ENCODE measurements around the gene ZNF679. TPM values are rescaled to one million over a fixed set of nuclear protein-coding genes. Genes with fewer than 3 reads are reported as not detected.
"Not testable (repeated sequence)": the region's sequence is repeated elsewhere in the genome, so short reads cannot be mapped to it uniquely, and the experiment has no call there.

The ZNF679 gene
- total RNA-seq, 1 donor from 2014 or later: not detected

GRCh38 chr7:64310426-64310825 is 82.2 kb downstream of the ZNF679 start:
- Mint-ChIP-seq H3K9me3 (ENCODE audit: low read depth) (peaks cover 45% of the 10 kb centered on the region), H3K36me3 (ENCODE audit: low read depth) (peaks cover 1% of the 10 kb centered on the region), H3K4me3 (ENCODE audit: unreplicated experiment) (no peak overlapping the region), H3K4me1 (ENCODE audit: low read depth) (no peaks in the 10 kb centered on the region), H3K27me3 (ENCODE audit: low read depth) (no peaks in the 10 kb centered on the region), H3K27ac (ENCODE audit: unreplicated experiment) (no peak overlapping the region)
- no peak for DNase-seq (ENCODE audit: low spot score)
- TF ChIP-seq CTCF (IDR thresholded peaks at IDR 0.05): no peak

GRCh38 chr7:64312826-64313225 is 84.6 kb downstream of the ZNF679 start:
- Mint-ChIP-seq H3K36me3 (ENCODE audit: low read depth) (peaks cover 1% of the 10 kb centered on the region), H3K4me3 (ENCODE audit: unreplicated experiment) (no peak overlapping the region), H3K27me3 (ENCODE audit: low read depth) (no peaks in the 10 kb centered on the region), H3K27ac (ENCODE audit: unreplicated experiment) (no peak overlapping the region), H3K4me1 (ENCODE audit: low read depth) (no peaks in the 10 kb centered on the region), H3K9me3 (ENCODE audit: low read depth) (peaks cover 47% of the 10 kb centered on the region)
- TF ChIP-seq CTCF (IDR thresholded peaks at IDR 0.05): no peak
- no peak for DNase-seq (ENCODE audit: low spot score)

- H3K4me3 Mint-ChIP-seq (ENCODE audit: unreplicated experiment): no peak within 1 kb of the TSS
- H3K4me1 Mint-ChIP-seq (ENCODE audit: low read depth): no peaks in the 10 kb centered on the region
- no peak for TF ChIP-seq CTCF (IDR thresholded peaks at IDR 0.05)
- H3K27ac Mint-ChIP-seq (ENCODE audit: unreplicated experiment): no peak within 1 kb of the TSS
- H3K27me3 Mint-ChIP-seq (ENCODE audit: low read depth): no peaks in the 10 kb centered on the region
- H3K9me3 Mint-ChIP-seq (ENCODE audit: low read depth): peaks cover 45% of the 10 kb centered on the region
- H3K36me3 Mint-ChIP-seq (ENCODE audit: low read depth): peaks cover 1% of the 10 kb centered on the region
- DNase-seq (ENCODE audit: low spot score): no peak
Measured at GRCh38 chr7:64313740-64314491, 85.6 kb downstream of the ZNF679 start, which contains the start of gene ZNF736. Gene ZNF736 (plus strand): TSS chr7:64313961. CDS start chr7:64314151, 190 bp downstream.

DNA sequence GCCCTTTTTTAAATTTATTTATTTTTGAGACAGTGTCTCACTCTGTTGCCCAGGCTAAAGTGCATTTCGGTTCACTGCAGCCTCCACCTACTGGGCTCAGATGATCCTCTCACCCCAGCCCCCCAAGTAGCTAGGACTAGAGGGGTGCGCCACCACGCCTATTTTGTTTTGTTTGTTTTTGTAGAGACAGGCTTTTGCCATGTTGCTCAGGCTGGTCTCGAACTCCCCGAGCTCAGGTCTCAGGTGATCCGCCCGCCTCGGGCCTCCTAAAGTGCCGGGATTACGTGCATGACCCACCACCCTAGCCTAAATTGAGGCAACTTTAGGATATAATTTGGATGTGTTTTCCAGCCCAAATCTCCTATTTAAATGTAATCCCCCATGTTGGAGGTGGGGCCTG is 86.3 kb downstream of the ZNF679 start:
- TF ChIP-seq CTCF (IDR thresholded peaks at IDR 0.05): no peak
- Mint-ChIP-seq H3K27me3 (ENCODE audit: low read depth) (no peaks in the 10 kb centered on the region), H3K4me3 (ENCODE audit: unreplicated experiment) (no peak overlapping the region), H3K27ac (ENCODE audit: unreplicated experiment) (no peak overlapping the region), H3K4me1 (ENCODE audit: low read depth) (no peaks in the 10 kb centered on the region), H3K36me3 (ENCODE audit: low read depth) (peaks cover 1% of the 10 kb centered on the region), H3K9me3 (ENCODE audit: low read depth) (peaks cover 41% of the 10 kb centered on the region)
- DNase-seq (ENCODE audit: low spot score): no peak

- not testable (repeated sequence) for DNase-seq (ENCODE audit: low spot score); H3K4me3 Mint-ChIP-seq (ENCODE audit: unreplicated experiment); H3K4me1 Mint-ChIP-seq (ENCODE audit: low read depth); H3K36me3 Mint-ChIP-seq (ENCODE audit: low read depth); H3K27ac Mint-ChIP-seq (ENCODE audit: unreplicated experiment); H3K27me3 Mint-ChIP-seq (ENCODE audit: low read depth)
- peaks cover 41% of the 10 kb centered on the region for H3K9me3 Mint-ChIP-seq (ENCODE audit: low read depth)
Measured at GRCh38 chr7:64316031-64316742, 87.9 kb downstream of the ZNF679 start.

Other genes with a start within 250 kb of the ZNF679 start
- gene ZNF722, start 229.6 kb upstream of the ZNF679 start, total RNA-seq: not detected in 3 replicates
- not detected in 3 replicates for gene ZNF727, start 183.0 kb upstream of the ZNF679 start, total RNA-seq
- not detected in 3 replicates for gene ZNF735, start 21.3 kb upstream of the ZNF679 start, total RNA-seq
- gene ZNF736, start 85.5 kb downstream of the ZNF679 start, total RNA-seq: not detected in 3 replicates